NK-92 treated with Interleukin-12 subunit alpha and Interleukin-12 subunit beta, amount 100 ng/mL, for 24 hours (cell line): Measurements from ENCODE around the gene HCCS.
"Not testable (repeated sequence)": the region's sequence is repeated elsewhere in the genome, so short reads cannot be mapped to it uniquely, and the experiment has no call there.

Experiments
- DNase-seq: peaks from one replicate; lab custom pipeline; 2025; lab: John Stamatoyannopoulos, UW

Gene HCCS

DNA sequence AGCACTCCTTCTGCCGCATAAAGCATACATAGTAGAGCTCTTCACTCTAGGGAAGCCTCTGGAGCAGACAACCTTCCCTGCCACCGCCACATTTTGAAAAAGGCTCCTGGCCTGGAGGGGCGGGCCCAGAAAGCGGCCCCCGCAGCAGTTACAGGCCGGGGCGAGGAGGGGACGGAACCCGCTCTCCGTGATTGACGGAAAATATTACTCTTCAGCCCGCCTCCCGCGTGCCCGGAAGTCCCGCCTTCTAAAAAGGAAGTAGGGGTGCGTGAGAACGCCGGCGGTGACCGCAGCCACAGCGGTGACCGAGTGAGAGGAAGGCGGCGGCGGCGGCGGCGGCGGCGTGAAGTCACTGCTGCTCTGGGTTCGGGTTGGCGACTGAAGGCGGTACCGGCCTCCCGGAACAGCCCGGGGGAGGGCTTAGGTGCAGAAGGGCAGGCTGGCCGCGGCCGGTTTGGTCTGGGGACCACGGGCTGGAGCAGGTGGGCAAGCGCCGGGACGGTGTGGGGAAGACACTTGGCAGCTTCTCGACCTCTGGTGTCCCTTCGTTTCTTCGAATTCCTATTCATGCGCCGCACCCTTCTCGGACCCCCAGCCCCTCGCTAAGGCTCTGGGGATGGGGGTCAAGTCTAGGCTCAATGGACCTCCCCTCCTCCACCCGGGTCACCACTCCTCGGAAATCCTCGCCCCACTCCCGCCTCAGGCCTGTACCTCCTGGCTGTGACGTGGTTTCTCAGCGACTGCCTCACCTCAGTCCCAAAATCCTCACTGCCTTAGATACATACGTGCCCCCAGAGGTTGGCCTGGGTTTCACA is at the start of gene HCCS:
Gene HCCS, plus strand, starts transcription at position 296 of the 815 bp plus-strand sequence. CDS start 729 bp downstream, outside the sequence.
- DNase-seq = peak; percentile 74

DNA sequence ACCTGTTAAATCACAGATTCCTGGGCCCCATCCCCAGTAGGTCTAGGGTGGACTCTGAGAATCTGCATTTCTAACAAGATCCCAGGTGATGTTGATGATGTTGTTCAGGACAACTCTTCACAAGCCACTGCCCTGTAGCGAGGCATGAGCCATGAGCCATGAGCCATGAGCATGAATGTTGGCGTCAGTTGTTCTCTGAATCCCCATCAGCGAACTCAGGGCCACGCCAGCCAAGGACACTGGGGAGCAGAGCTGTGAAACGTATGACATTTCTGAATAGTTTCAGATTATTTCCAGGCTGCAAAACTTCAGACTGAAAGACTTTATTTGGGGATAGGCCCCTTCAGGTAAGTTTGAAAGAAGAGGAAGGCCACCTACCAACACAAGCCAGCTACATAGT is 46.9 kb upstream of the HCCS start:
- DNase-seq = no peak

DNA sequence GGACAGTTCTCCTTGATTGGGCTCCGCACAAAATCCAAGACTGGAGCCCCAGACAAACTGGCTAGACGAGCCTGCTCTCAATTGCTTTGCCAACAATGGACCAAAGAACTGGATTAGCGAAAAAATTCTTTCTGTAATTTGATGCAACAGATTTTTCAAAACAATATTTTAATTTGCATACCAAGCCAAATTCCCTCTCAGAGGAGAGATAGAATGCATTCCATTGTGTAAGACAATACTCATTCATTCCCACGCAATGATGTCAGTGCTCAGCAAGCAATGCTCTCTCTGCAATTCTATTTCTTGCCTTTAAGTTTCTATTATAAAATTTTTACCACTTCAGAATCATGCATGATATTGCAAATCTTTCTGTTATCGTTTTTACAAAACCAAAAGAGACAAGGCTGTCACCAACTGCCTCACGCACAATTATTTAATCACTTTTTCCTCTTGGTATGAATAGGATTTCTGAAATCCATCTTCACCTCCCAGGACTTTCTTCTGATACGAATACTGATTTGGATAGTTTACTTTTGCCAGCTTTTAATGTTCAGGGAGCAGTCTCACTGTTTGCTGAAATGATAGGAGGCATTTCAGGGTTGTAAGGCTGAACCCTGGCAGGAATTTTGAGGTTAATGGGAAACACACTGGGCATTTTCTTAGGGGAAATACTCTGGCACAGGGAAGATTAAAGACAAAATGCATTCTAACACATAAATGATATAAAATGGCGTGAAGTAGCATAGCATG is 46.1 kb upstream of the HCCS start:
- no peak for DNase-seq

DNA sequence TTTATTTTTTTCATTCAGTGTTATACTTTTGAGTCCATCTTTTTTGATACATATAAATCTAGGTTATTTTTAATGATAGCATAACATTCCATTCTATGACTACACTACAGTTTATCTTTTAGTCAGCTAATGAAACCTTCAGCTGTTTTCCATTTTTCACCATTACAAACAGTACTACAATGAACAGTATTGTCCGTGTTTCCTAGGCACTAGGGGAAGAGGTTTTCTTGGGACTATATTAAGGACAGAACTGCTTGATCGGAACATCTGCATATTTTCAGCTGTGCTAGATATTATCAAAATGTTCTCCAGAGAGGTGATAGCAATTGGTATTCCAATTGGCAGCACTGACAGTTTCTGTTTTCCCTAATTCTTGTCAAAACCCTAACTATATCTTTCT is 44.3 kb upstream of the HCCS start:
- DNase-seq = no peak

DNA sequence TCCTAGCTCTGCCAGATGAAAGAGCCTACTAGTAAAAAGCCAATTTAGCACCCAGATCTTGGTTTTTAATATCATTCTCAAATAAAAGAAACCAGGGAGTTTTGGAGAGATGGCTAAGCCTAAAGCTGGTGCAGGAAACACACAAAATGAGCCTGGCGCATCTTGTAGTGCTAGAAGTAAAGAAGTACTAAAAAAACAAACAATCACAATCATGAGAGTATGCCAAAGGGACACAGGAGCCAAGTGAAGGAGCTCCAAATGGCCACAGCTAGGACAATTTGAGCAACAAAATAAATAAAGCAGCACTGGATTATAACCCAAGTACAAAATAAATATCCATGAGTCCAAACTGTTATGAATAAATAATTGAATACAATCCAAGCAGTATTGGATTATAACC is 37.8 kb upstream of the HCCS start:
- no peak for DNase-seq

DNA sequence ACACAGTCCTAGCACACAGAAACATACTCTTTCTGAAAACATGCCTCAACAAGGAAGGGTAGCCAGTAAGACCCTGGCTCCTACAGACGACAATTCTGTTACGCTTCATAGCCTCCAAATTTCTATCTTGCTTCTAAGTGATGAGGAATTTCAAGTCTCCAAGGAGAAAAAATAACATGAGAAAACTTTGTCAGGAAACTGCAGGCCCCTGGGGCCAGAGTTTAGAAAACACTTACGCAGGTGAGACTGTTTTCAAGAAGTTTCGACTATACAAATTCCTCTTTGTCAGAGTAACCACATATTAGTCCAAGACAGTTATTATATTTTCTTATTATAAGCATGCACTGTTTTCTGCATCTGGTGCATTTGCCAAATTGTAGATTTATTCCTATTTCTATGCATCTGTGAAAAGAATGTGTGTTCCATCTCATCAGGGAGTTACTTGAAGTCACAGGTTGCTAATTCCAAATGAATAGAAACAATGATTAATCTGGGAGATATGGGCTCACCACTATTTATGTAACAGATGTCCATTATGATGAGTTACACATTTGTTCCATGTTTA is 30.3 kb upstream of the HCCS start:
- DNase-seq = no peak

DNA sequence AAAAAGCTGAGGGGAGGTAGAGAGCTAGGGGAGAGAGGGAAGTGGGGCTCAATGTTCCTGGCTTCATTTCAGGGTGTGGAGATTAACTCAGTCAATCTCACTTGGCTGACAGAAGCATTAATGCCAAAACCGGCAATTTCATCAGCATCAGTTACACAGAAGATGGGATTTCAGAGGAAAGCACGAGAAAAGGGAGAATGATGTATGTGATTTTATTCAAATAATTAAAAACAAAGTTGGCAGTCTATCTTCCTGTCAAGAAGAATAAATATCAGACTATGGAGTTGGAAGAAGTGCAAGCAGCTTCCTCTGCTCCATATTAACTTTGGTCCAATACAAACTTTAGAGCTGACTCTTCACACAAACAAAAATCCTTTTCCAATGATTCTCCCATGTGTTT is 29.6 kb upstream of the HCCS start:
- DNase-seq = no peak

DNA sequence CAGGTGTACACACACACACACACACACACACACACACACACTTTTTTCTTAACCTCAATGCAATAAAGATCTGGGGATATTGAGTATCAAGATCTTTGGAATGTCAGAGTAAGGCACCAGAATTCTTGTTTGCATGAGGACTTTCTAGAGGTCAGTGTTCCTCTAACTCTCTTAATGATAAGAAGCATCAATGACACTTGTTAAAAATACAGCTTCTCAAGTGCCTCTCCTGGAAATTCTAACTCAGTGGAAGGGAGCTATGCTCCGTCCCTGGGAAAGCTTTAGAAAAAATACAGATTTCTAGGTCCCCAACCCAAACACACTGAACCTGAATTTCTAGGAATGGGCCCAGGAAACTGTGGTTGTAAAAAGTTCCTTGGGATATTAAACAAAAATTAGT is 25.8 kb upstream of the HCCS start:
- no peak for DNase-seq

DNA sequence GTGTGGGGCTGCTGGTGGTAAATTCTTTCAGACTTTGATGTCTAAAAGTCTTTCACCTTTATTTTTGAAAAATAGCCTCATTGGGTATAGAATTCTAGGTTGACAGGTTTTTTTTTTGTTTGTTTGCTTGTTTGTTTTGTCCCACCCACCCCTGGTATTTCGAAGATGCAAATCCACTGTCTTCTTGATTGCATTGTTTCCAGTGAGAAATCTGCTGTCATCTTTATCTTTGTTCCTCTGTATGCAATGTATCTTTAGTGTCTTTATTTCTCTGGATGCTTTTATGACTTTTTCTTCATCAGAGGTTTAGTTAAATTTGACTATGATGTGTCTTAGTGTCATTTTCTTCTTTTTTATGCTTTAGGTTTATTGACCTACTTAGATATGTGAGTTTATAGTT is 21.3 kb upstream of the HCCS start:
- DNase-seq = no peak

DNA sequence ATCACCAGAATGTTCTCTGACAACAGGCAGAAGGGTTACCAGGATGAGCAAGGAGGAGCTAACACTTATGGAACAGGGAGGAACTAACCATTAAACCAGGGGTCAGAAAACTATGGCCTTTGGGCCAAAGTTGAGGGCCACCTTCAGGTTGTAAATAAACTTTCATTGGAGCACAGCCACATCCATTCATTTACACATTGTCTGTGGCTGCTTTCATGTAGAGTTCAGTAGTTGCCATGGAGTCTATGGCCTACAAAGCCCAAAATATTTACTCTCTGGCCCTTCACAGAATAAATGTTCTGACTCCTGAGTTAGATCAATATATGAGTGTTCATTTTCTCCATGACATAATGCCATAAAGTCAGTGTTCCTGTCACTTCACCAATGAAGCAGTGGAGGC is 13.2 kb upstream of the HCCS start:
- DNase-seq = no peak

DNA sequence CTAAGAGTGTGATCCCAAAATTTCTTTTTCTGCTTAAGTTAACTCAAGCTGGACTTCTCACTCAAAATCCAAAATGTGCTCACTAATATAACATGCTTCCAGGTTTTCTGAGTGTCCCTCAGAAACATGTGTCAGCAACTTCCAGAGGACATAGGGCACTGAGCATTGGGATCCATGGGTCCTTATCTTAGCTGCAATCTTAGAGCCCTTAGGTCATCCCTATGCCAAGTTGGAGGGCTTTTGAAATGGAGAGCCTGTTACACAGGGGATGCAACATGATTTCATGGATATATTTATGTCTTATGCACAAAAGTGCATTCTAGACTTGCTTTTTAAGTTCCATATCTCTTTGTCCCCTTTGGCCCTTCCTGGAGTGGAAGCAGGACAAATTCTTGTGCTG is 11.7 kb upstream of the HCCS start:
- no peak for DNase-seq

DNA sequence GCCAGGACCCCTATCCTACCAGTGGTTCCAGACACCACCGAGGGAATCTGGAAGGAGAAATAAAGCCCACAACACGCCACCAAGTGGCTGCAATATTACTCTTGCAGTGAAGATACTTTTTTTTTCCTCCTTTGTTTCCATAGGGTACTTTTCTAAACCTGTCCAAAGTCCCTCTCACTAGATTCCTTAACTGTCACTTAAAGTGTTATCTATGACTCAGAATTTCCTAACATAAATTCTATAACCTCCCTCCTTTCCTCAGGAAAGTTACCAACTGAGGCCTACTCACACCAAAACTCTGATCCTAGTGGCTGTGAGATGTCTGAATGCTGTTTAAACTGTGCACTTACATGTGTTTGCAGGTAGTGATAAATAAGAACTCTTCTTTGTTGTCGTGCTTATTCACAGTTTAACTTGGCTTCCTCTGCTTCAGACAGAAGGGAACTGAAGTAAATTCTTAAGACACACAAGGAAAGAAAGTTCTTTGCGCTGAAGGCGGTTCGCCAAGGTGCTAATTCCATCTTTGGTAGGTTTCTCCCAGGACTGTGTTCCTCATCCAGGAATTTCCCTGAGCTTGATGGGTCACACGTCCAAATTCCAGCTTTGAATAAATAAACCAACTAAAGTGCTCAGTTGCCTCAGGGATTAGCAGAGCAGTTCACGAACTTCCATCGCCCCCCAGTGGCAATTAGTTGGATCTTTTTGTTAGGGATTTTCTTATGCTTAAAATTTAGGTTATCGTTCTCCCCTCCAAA is 10.7 kb upstream of the HCCS start:
- DNase-seq = no peak

DNA sequence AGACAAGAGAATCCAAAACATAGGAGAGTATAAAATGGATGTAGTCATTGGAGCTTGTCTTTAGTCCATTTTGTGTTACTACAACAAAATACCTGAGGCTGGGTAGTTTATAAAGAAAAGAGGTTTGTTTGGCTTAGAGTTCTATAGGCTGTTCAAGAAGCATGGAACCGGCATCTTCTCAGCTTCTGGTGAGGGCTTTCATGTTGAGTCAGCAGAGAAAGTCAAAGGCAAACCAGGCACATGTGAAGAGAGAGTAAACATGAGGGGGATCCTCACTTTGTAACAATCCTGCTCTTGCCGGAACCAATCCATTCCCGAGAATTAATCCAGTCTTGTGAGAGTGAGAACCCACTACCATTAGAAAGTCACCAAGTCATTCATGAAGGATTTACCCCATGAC is 8.1 kb upstream of the HCCS start:
- DNase-seq = no peak

DNA sequence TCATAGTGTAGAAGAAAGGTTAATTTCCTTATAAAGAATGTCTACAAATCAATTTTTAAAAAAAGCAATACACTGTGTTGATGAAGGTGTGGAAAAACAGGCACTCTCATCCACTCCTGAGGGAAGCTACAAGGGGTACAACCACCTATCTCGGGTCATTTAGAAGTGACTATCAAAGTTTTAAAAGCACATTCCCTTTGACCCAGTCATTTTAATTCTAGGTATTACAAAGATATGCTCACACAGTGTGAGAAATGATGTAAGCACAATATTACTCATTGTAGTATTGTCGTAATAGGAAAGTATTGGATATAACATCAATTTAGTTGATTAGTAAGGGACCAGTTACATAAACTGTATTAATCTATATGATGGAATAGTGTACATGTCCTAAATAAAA is 7.4 kb upstream of the HCCS start:
- no peak for DNase-seq

DNA sequence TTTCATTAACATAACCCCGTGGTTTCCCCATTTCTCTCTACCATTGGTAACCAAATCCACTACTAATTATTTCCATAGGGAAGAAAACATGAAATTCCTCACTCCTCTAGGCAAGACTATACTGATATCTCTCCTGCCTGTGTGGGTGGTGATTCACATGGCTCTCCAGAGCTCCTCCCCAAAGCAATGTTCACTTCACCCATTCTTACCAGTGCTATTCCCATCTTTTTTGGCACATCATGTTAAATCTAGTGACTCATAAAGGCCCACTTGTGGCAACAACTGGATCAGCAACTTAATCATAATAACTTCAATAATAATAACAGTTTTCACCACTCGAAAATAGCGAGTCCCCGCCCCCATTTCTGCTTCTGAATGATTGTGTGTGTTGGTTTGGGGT is 6.1 kb upstream of the HCCS start:
- DNase-seq = no peak

DNA sequence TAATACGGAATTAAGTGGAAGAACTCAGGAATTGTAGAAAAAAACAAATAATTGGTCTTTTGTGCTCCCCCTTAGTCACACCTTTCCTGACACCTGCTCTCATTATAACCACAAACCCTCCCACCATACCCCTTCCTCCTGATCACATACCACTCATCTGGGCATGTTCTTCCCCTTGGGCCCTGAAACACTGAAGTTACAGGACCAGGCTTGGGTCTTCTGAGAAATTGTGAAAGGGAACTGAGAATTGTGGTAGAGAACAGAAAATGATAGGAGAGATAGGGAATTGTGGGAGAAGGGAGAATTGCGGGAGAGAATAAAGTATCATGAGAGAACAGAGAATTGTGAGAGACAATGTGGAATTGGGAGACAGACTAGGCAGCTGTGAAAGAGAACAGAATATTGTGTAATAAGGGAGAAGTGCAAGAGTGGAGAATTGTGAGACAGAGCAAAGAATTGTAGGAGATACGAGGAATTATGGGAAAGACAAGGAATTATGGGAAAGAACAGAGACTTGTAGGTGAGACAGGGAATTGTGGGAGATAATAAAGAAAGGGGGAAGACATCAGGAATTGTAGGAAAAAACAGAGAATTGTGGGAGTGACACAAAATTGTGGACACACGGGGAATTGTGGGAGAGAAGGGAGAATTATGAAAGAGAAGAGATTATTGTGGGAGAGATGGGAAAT is 2.7 kb upstream of the HCCS start:
- no peak for DNase-seq

DNA sequence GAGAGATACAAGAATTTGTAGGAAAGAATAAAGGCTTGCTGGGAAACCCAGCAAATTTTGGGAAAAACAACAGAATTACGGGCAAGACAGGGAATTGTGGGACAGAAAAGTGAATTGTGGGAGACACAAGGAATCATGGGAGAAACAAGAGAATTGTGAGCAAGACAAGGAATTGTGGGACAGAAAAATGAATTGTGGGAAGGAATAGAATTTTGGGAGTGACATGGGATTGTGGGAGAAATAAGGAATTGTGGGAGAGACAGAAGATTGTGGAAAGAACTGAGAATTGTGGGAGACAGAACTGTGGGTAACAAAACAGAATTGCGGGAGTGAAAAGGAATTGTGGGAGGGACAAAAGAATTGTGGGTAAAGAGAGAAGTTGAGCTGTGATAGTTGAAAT is 1.2 kb upstream of the HCCS start:
- DNase-seq = no peak

DNA sequence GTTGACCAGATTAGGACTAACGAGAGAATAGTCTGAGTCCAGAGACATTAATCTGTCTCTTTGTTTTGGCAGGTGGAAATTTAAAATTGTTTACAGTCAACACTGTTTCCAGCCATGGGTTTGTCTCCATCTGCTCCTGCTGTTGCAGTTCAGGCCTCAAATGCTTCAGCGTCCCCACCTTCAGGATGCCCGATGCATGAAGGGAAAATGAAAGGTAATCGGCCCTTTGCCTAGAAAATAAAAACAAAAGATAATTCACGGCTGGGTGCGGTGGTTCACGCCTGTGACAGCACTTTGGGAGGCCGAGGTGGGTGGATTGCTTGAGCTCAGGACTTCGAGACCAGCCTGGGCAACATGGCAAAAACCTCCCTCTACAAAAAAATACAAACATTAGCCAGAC is 815 bp downstream of the HCCS start:
- DNase-seq = no peak

DNA sequence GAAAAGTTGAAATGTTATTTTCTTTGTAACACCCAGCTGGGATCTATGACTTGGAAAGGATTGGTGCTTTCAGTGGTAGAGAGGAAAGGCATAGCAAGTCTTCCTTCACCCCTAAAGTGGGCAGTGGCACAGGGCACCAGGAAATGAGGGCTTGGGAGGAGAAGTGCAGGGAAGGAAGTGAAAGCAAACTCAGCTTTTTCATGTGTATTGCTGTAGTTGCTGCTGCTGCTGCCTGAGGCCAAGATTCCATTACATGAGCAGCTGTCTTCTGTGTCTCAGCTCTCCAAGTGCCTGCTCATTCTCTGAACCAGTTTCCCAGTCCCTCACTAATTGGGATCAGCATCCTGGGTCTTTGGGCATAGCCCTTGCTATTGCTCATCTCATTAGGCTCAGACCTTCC is 2.6 kb downstream of the HCCS start:
- DNase-seq = no peak

DNA sequence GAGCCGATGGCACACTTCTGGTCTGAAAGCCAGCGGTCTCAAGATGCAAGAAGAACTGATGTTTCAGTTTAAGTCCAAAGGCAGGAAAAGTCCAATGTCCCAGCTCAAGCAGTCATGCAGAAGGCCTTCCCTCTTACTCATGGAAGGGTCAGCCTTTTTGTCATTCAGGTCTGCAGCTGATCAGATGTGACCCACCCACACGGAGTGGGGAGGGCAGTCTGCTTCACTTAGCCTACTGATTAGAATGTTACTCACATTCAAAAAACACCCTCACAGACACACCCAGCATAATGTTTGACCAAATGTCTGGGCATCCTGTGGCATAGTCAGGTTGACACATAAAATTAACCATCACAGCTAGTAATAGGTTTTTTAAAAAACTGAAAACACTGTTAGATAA is 6.6 kb downstream of the HCCS start:
- DNase-seq = no peak

DNA sequence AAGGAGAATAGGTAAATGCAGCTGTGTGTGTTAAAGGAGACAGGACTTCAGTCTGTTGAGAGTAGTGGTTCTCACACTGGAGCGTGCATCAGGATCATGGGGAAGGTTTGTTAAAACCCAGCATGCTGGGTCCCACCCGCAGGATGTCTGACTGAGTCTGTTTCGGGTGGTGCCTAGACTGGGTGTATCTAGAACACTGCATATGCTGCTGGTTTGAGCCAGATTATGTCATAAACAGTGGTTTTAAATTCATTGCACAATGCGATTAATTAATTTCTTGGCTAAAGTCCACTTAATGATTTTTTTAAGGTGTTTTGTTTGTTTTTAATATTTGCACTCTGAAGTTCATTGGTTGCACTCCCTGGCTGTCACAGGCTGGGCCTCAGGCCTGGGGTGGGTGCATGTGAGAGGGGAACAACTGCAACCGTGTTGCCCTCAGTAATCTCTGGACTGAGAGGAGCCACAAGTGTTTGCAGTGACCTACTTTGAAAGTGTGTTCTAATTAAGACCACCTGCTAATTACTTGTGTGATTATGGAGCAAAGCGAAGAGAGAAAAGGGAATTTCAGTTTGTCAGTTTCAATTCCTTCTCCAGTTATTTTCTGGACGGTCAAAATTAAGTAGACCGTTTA is 8.3 kb downstream of the HCCS start:
- DNase-seq = no peak

DNA sequence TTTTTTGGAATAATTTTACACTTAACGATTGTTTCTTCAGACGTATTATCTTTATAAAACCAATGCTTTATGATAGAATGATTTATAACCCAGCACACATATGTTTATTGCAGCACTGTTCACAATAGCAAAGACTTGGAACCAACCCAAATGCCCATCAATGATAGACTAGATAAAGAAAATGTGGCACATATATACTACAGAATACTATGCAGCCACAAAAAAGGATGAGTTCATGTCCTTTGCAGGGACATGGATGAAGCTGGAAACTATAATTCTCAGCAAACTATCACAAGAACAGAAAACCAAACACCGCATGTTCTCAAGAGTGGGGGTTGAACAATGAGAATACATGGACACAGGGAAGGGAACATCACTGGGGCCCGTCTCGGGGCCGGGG is 12.0 kb downstream of the HCCS start:
- DNase-seq = not testable (repeated sequence)
